ENCODE measurements around the gene PIK3R5. TPM values are rescaled to one million over a fixed set of nuclear protein-coding genes. Genes with fewer than 3 reads are reported as not detected.
"Not testable (repeated sequence)": the region's sequence is repeated elsewhere in the genome, so short reads cannot be mapped to it uniquely, and the experiment has no call there.

Gene PIK3R5
- total and polyA plus RNA-seq, 8 donors = 0.90 to 29.8 (median 5.1) TPM; not detected in 1

DNA sequence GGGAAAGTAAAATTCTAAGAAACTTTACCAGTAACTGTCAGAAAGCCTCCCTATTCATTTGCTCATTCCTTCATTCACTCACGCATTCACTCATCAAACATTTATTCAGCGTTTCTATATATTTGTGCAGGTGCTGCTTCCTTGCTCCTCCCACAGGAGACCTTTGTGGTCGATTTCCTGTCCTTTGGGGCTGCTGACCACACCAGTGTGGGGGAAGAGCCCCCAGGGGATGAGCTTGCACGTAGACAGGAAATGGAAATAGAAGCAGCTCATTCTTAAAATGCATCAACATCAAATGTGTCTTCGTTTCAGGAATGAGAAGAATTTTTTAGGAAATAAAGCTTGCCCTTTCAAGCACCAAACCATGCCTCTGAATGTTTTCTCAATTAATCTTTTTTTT, 107.6 kb downstream of the PIK3R5 start:
- H3K27ac ChIP-seq = no peak overlapping the region
- intact Hi-C loops (cut with DNase I; ENCODE audit: low total_unique reads) = no loop called here
- H3K4me3 ChIP-seq = no peak overlapping the region
- no peaks in the 10 kb centered on the region for H3K9me3 ChIP-seq
- TF ChIP-seq POLR2AphosphoS5 (IDR thresholded peaks at IDR 0.05) (no peak), EP300 (IDR thresholded peaks at IDR 0.05) (no peak), POLR2A (IDR thresholded peaks at IDR 0.05) (no peak)
- TF ChIP-seq, protein P1, sequence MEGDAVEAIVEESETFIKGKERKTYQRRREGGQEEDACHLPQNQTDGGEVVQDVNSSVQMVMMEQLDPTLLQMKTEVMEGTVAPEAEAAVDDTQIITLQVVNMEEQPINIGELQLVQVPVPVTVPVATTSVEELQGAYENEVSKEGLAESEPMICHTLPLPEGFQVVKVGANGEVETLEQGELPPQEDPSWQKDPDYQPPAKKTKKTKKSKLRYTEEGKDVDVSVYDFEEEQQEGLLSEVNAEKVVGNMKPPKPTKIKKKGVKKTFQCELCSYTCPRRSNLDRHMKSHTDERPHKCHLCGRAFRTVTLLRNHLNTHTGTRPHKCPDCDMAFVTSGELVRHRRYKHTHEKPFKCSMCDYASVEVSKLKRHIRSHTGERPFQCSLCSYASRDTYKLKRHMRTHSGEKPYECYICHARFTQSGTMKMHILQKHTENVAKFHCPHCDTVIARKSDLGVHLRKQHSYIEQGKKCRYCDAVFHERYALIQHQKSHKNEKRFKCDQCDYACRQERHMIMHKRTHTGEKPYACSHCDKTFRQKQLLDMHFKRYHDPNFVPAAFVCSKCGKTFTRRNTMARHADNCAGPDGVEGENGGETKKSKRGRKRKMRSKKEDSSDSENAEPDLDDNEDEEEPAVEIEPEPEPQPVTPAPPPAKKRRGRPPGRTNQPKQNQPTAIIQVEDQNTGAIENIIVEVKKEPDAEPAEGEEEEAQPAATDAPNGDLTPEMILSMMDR (IDR thresholded peaks at IDR 0.05) = no peak
- peaks cover 0 to 22% (median 0%) of the 10 kb centered on the region in 3 donors for H3K27me3 ChIP-seq
- WGBS, 5 donors = 20 to 30% (median 23%) methylated on average over 5 of the region's 5 CpGs
- no peaks in the 10 kb centered on the region for H3K36me3 ChIP-seq
- peaks cover 0 to 14% (median 10%) of the 10 kb centered on the region in 4 donors for H3K4me1 ChIP-seq
- DNase-seq = peak in 1 of 2 donors; percentile 54

DNA sequence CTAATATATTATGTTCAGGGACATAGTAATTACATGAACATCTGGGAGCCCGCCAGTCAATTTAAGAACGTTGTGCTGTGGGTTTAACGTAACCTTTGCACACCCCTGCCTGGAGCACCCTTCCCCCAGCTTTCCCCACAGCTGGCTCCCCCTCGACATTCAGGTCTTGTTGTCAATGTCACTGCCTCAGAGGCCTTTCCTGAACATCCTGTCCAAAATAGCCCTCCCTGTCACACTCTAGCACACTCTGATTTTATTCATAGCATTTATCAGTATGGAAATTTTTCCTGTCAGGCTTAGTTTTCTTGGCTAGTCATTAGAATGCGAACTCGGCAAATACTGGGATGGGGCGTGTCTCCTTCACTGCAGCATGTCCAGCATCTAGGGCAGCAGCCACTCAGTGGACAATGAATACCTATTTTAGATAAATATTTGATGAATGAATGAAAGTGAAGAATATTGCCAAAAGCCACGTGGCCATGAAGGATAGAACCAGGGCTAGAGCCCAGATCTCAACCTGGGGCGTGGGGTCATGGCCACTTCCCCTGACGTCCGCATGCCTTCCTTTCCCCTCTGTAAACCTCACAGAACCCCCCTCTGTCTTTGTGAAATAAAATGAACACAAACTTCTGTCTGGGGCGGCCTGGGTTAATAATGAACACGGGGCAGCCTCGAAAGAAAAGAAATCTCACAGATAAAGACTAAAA, 108.5 kb downstream of the PIK3R5 start:
- Histone ChIP-seq H3K27ac (no peak overlapping the region), H3K4me1 (peaks cover 0 to 14% (median 10%) of the 10 kb centered on the region in 4 donors), H3K27me3 (peaks cover 0 to 22% (median 0%) of the 10 kb centered on the region in 3 donors), H3K36me3 (no peaks in the 10 kb centered on the region), H3K9me3 (no peaks in the 10 kb centered on the region), H3K4me3 (no peak overlapping the region)
- TF ChIP-seq POLR2AphosphoS5 (IDR thresholded peaks at IDR 0.05) (no peak), EP300 (IDR thresholded peaks at IDR 0.05) (no peak), POLR2A (IDR thresholded peaks at IDR 0.05) (no peak)
- TF ChIP-seq, protein P1 (IDR thresholded peaks at IDR 0.05) = no peak
- peak in 1 of 2 donors; percentile 46 for DNase-seq
- 19 to 34% (median 27%) methylated on average over 14 of the region's 14 CpGs for WGBS, 5 donors
- intact Hi-C loops (cut with DNase I; ENCODE audit: low total_unique reads) = no loop called here

DNA sequence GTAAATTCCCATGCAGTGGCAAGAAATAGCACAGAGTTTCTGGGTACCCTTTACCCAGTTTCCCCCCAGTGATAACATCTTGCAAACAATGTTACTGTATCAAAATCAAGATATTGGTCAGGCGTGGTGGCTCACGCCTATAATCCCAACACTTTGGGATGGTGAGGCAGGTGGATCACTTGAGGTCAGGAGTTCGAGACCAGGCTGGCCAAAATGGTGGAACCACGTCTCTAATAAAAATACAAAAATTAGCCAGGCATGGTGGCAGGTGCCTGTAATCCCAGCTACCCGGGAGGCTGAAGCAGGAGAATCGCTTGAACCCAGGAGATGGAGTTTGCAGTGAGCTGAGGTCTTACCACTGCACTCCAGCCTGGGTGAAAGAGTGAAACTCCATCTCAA, 109.3 kb downstream of the PIK3R5 start:
- 65 to 83% (median 77%) methylated on average over 6 of the region's 6 CpGs for WGBS, 5 donors
- peaks cover 0 to 14% (median 10%) of the 10 kb centered on the region in 4 donors for H3K4me1 ChIP-seq

DNA sequence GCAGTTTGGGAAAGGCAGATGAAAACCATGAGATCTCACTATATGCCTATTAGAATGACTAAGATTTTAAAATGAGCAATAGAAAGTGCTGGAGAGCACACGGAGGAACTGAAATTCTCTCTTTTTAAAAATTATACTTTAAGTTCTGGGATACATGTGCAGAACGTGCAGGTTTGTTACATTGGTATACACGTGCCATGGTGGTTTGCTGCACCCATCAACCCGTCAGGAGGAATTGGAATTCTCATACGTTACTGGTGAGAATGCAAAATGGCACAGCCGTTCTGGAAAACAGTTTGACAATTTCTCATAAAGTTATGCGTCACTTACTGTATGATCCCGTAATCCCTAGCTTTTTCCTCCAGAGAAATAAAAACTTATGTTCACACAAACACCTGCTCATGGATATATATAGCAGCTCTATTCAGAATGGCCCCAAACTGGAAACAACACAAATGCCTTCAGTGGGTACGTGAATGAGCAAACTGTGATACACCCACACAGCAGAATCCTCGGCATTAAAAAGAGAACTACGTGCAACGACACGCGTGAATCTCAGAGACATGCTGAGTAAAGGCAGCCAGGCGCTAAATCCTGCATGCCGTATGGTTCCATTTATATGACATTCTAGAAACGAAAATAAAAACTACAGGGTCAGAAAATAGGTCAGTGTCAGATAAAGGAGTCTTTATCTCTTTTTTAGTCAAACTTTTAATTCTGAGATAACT, 109.9 kb downstream of the PIK3R5 start:
- Histone ChIP-seq H3K27ac (no peak overlapping the region), H3K4me3 (no peak overlapping the region), H3K9me3 (no peaks in the 10 kb centered on the region), H3K36me3 (no peaks in the 10 kb centered on the region), H3K4me1 (peaks cover 0 to 14% (median 10%) of the 10 kb centered on the region in 4 donors), H3K27me3 (peaks cover 0 to 22% (median 0%) of the 10 kb centered on the region in 3 donors)
- 70 to 76% (median 72%) methylated on average over 17 of the region's 17 CpGs for WGBS, 5 donors
- intact Hi-C loops (cut with DNase I; ENCODE audit: low total_unique reads) = no loop called here
- no peak for TF ChIP-seq POLR2AphosphoS5 (IDR thresholded peaks at IDR 0.05)
- TF ChIP-seq POLR2A (IDR thresholded peaks at IDR 0.05) = no peak
- no peak for TF ChIP-seq EP300 (IDR thresholded peaks at IDR 0.05)
- TF ChIP-seq, protein P1 (IDR thresholded peaks at IDR 0.05) = no peak
- no peak for DNase-seq

More for the DNA sequence above, 109.3 kb downstream of the PIK3R5 start:
- intact Hi-C loops (cut with DNase I; ENCODE audit: low total_unique reads); DNase-seq; H3K4me3 ChIP-seq; H3K36me3 ChIP-seq; H3K9me3 ChIP-seq; H3K27ac ChIP-seq: not testable (repeated sequence)
- H3K27me3 ChIP-seq = peaks cover 0 to 22% (median 0%) of the 10 kb centered on the region in 3 donors

Data from stomach (tissue), 9 donors.